Measurements from ENCODE around the gene MAP2K3. TPM values are rescaled to one million over a fixed set of nuclear protein-coding genes. Genes with fewer than 3 reads are reported as not detected.
A peak's percentile ranks its signal among the peaks of the same experiment; 100 is the strongest.

The MAP2K3 gene
- total RNA-seq, 1 experiment from 2014 or later = 98.1 TPM

- H2AFZ ChIP-seq = peak overlapping the region; percentile 81
- DNase-seq = no peak
- peaks cover 7% of the 10 kb centered on the region; the same call in 1 of the 2 replicates for H3F3A ChIP-seq (ENCODE audit: insufficient read depth, low read depth)
- CTCF ChIA-PET = interaction anchor here (1.4 kb wide), 1 partner anchor 11 kb away, joined by 3 read pairs; no protein-coding TSS in a partner anchor
- POLR2A ChIA-PET (ENCODE audit: unreplicated experiment) = no interaction called here
- H3K27ac ChIP-seq = no peak overlapping the region
- peaks cover 4% of the 10 kb centered on the region; the same call in 1 of the 2 replicates for H3K4me1 ChIP-seq (replicated peaks; ENCODE audit: insufficient read depth)
- BruUV-seq (replicated peaks) = no TSS peak
- H3K4me3 ChIP-seq = peak overlapping the region; percentile 70
- intact Hi-C loops (cut with micrococcal nuclease; ENCODE audit: unreplicated experiment) = no loop called here
- TF ChIP-seq CTCF (conservative IDR thresholded peaks at IDR 0.05) (no peak), EZH2 (IDR thresholded peaks at IDR 0.05; ENCODE audit: low read depth) (no peak)
- H4K20me1 ChIP-seq (ENCODE audit: insufficient read depth) = 0 out of 2 replicates have a peak, but pooled peaks cover 4% of the 10 kb centered on the region
- H3K9me3 ChIP-seq (ENCODE audit: insufficient read depth, low read depth) = no peaks in the 10 kb centered on the region
- H3K9me2 ChIP-seq (ENCODE audit: insufficient read depth) = no peaks in the 10 kb centered on the region
- no peaks in the 10 kb centered on the region for H3K27me3 ChIP-seq (ENCODE audit: insufficient read depth, low read depth)
- H3K79me2 ChIP-seq (ENCODE audit: low read depth) = no peaks in the 10 kb centered on the region
- H3K4me2 ChIP-seq = peak overlapping the region; percentile 89
- H3K36me3 ChIP-seq (ENCODE audit: low read depth) = no peaks in the 10 kb centered on the region
Measured at GRCh38 chr17:21275047-21275578, 9.4 kb upstream of the MAP2K3 start.

- ChIA-PET POLR2A (ENCODE audit: unreplicated experiment) (no interaction called here), CTCF (interaction anchor here (1.0 to 1.4 kb wide), 2 partner anchors 10 to 236 kb away, joined by 3 to 10 read pairs; no protein-coding TSS in a partner anchor)
- H3K4me2 ChIP-seq = peak overlapping the region; percentile 89
- H3F3A ChIP-seq (ENCODE audit: insufficient read depth, low read depth) = peaks cover 7% of the 10 kb centered on the region; the same call in 1 of the 2 replicates
- no peaks in the 10 kb centered on the region for H3K9me2 ChIP-seq (ENCODE audit: insufficient read depth)
- BruUV-seq (replicated peaks) = no TSS peak
- no peaks in the 10 kb centered on the region for H3K9me3 ChIP-seq (ENCODE audit: insufficient read depth, low read depth)
- intact Hi-C loops (cut with micrococcal nuclease; ENCODE audit: unreplicated experiment) = no loop called here
- H4K20me1 ChIP-seq (ENCODE audit: insufficient read depth) = 0 out of 2 replicates have a peak, but pooled peaks cover 4% of the 10 kb centered on the region
- peak; percentile 62 to 91 for DNase-seq
- H3K4me1 ChIP-seq (replicated peaks; ENCODE audit: insufficient read depth) = peaks cover 4% of the 10 kb centered on the region; the same call in 1 of the 2 replicates
- no peaks in the 10 kb centered on the region for H3K79me2 ChIP-seq (ENCODE audit: low read depth)
- H3K27ac ChIP-seq = no peak overlapping the region
- no peak for TF ChIP-seq EZH2 (IDR thresholded peaks at IDR 0.05; ENCODE audit: low read depth)
- no peak for TF ChIP-seq CTCF (conservative IDR thresholded peaks at IDR 0.05)
- peak overlapping the region; percentile 81 for H2AFZ ChIP-seq
- no peaks in the 10 kb centered on the region for H3K36me3 ChIP-seq (ENCODE audit: low read depth)
- no peaks in the 10 kb centered on the region for H3K27me3 ChIP-seq (ENCODE audit: insufficient read depth, low read depth)
- peak overlapping the region; percentile 70 for H3K4me3 ChIP-seq
Measured at GRCh38 chr17:21275579-21276263, 8.8 kb upstream of the MAP2K3 start.

- Histone ChIP-seq H3F3A (ENCODE audit: insufficient read depth, low read depth) (peaks cover 7% of the 10 kb centered on the region; the same call in 1 of the 2 replicates), H3K27ac (no peak overlapping the region), H3K36me3 (ENCODE audit: low read depth) (no peaks in the 10 kb centered on the region), H3K9me2 (ENCODE audit: insufficient read depth) (no peaks in the 10 kb centered on the region), H3K4me1 (replicated peaks; ENCODE audit: insufficient read depth) (peaks cover 4% of the 10 kb centered on the region; the same call in 1 of the 2 replicates), H3K4me2 (peak overlapping the region; percentile 89), H4K20me1 (ENCODE audit: insufficient read depth) (0 out of 2 replicates have a peak, but pooled peaks cover 4% of the 10 kb centered on the region), H3K9me3 (ENCODE audit: insufficient read depth, low read depth) (no peaks in the 10 kb centered on the region), H3K4me3 (peak overlapping the region; percentile 70; the same call in 1 of the 2 replicates), H2AFZ (no peak overlapping the region; the same call in 1 of the 2 replicates), H3K27me3 (ENCODE audit: insufficient read depth, low read depth) (no peaks in the 10 kb centered on the region), H3K79me2 (ENCODE audit: low read depth) (no peaks in the 10 kb centered on the region)
- POLR2A ChIA-PET (ENCODE audit: unreplicated experiment) = no interaction called here
- DNase-seq = no peak
- TF ChIP-seq CTCF (conservative IDR thresholded peaks at IDR 0.05) (no peak), EZH2 (IDR thresholded peaks at IDR 0.05; ENCODE audit: low read depth) (no peak)
- BruUV-seq (replicated peaks) = no TSS peak
- CTCF ChIA-PET = interaction anchor here (1.0 to 1.4 kb wide), 2 partner anchors 10 to 236 kb away, joined by 3 to 10 read pairs; no protein-coding TSS in a partner anchor
- intact Hi-C loops (cut with micrococcal nuclease; ENCODE audit: unreplicated experiment) = no loop called here
Measured at GRCh38 chr17:21276264-21276588, 8.3 kb upstream of the MAP2K3 start.

All from PC-9 (cell line).